HFFc6 (cell line): ENCODE measurements around the gene CPSF4L. TPM values are rescaled to one million over a fixed set of nuclear protein-coding genes. Genes with fewer than 3 reads are reported as not detected.
"Not testable (repeated sequence)": the region's sequence is repeated elsewhere in the genome, so short reads cannot be mapped to it uniquely, and the experiment has no call there.

Experiments
- DNase-seq: peaks from one replicate; pipeline ENCODE4 v3.0.0-alpha.2; 2018
- H3K27ac Mint-ChIP-seq: 2 replicates; pipeline ENCODE4 v1.8.0; 2020; ENCODE audit warnings: mild to moderate bottlenecking, mixed read lengths
- H3K27me3 Mint-ChIP-seq: 2 replicates; pipeline ENCODE4 v1.8.0; 2021; ENCODE audit warnings: mild to moderate bottlenecking, moderate library complexity, mixed read lengths; ENCODE audit not compliant: insufficient read depth
- H3K36me3 Mint-ChIP-seq: 2 replicates; pipeline ENCODE4 v1.8.0; 2021; ENCODE audit warnings: low read depth, mixed read lengths
- H3K4me1 Mint-ChIP-seq: 2 replicates; pipeline ENCODE4 v1.8.0; 2020; ENCODE audit warnings: low read depth, mixed read lengths
- H3K4me3 Mint-ChIP-seq: 2 replicates; pipeline ENCODE4 v1.8.0; 2020; ENCODE audit warnings: mild to moderate bottlenecking, moderate library complexity, mixed read lengths
- H3K9me3 Mint-ChIP-seq: 2 replicates; pipeline ENCODE4 v1.8.0; 2020; ENCODE audit warnings: mild to moderate bottlenecking, mixed read lengths
- CTCF ChIP-seq: fragments of 200-600 bp; sonication (generic); IDR thresholded peaks from 2 replicates; pipeline ENCODE4 v1.5.0; 2021; ENCODE audit warnings: antibody characterized with exemption, mild to moderate bottlenecking
- long read RNA-seq: library from polyadenylated mRNA; unstranded; transcript quantifications from one replicate; pipeline ENCODE4 v2.0.0, GENCODE V29; 2019
- total RNA-seq, 6 experiments: library from RNA; stranded (reverse); fragmentation: NEBNext Ultra II Directional; extraction: Animal tissue kit (Norgen Biotek cat#: 25700); gene quantifications; 2 replicates in 1 of 6; 3 replicates in 5 of 6; pipeline ENCODE4 v1.2.3, GENCODE V29; 2021

The CPSF4L gene
- not detected for total RNA-seq
- long read RNA-seq = 0 reads

- H3K27me3 Mint-ChIP-seq = peaks cover 9% of the 10 kb centered on the region
- no peaks in the 10 kb centered on the region for H3K36me3 Mint-ChIP-seq
- H3K27ac Mint-ChIP-seq = no peak within 1 kb of the TSS
- DNase-seq = no peak
- no peak within 1 kb of the TSS for H3K4me3 Mint-ChIP-seq
- no peak for TF ChIP-seq CTCF
- no peaks in the 10 kb centered on the region for H3K9me3 Mint-ChIP-seq
- no peaks in the 10 kb centered on the region for H3K4me1 Mint-ChIP-seq
These were observed at the start of gene CPSF4L for GRCh38 chr17:73261617-73261951. Gene CPSF4L, minus strand, starts transcription at chr17:73261880. Its CDS starts 62 bp downstream, at chr17:73261818.

GRCh38 chr17:73311428-73311780 lies 49.7 kb upstream of the CPSF4L start:
- Mint-ChIP-seq H3K4me1 (peaks cover 40% of the 10 kb centered on the region), H3K27me3 (peaks cover 11% of the 10 kb centered on the region), H3K27ac (peak overlapping the region; percentile 91), H3K36me3 (no peaks in the 10 kb centered on the region), H3K9me3 (no peaks in the 10 kb centered on the region), H3K4me3 (peak overlapping the region; percentile 96)
- no peak for DNase-seq
- no peak for TF ChIP-seq CTCF

GRCh38 chr17:73309727-73310596 lies 48.3 kb upstream of the CPSF4L start:
- Mint-ChIP-seq H3K4me1 (peaks cover 55% of the 10 kb centered on the region), H3K36me3 (no peaks in the 10 kb centered on the region)
- TF ChIP-seq CTCF = no peak

GRCh38 chr17:73308959-73309358 lies 47.3 kb upstream of the CPSF4L start:
- H3K36me3 Mint-ChIP-seq, H3K9me3 Mint-ChIP-seq, DNase-seq, H3K27me3 Mint-ChIP-seq: not testable (repeated sequence)
- Mint-ChIP-seq H3K4me3 (peak overlapping the region; percentile 85; the same call in 1 of the 2 replicates), H3K27ac (peak overlapping the region; percentile 95; the same call in 1 of the 2 replicates), H3K4me1 (peaks cover 65% of the 10 kb centered on the region)

More at GRCh38 chr17:73309727-73310596, 48.3 kb upstream of the CPSF4L start:
- no peaks in the 10 kb centered on the region for H3K9me3 Mint-ChIP-seq
- peak overlapping the region; percentile 97 for H3K27ac Mint-ChIP-seq
- DNase-seq = no peak
- H3K4me3 Mint-ChIP-seq = peak overlapping the region; percentile 96
- H3K27me3 Mint-ChIP-seq = peaks cover 7% of the 10 kb centered on the region

- Mint-ChIP-seq H3K36me3 (no peaks in the 10 kb centered on the region), H3K27me3 (peaks cover 4% of the 10 kb centered on the region), H3K4me1 (peaks cover 72% of the 10 kb centered on the region), H3K9me3 (no peaks in the 10 kb centered on the region), H3K4me3 (peak overlapping the region; percentile 85), H3K27ac (peak overlapping the region; percentile 95)
- TF ChIP-seq CTCF = no peak; the same call in 1 of the 2 replicates
- DNase-seq = peak; percentile 92
These were observed 46.5 kb upstream of the CPSF4L start for GRCh38 chr17:73308017-73308823.
